Left colon (tissue), 2 donors: ENCODE data around the gene ADGRD2. TPM values are rescaled to one million over a fixed set of nuclear protein-coding genes. Genes with fewer than 3 reads are reported as not detected.
A peak's percentile ranks its signal among the peaks of the same experiment; 100 is the strongest.

Experiments
- ATAC-seq: fragments of 200-7000 bp; cut with Tn5 transposase; one replicate; pipeline ENCODE4 v1.9.1; 2020; ENCODE audit warnings: mild to moderate bottlenecking, moderate library complexity
- DNase-seq, 2 donors: peaks; one replicate each; pipeline ENCODE4 v3.0.0-alpha.2; 2020
- intact Hi-C, 2 donors: fragments of 100-400 bp; cut with DNase I in 1 of 2; cut with micrococcal nuclease in 1 of 2; formaldehyde crosslinking; loops; one replicate each; pipeline versions ENCODE4 v1.11.2 to v1.14.0; 2022; cut with DNase I, micrococcal nuclease
- total RNA-seq, 2 donors: library from RNA; stranded (reverse); fragmentation: NEBNext Ultra II Directional; extraction: Animal tissue kit (Norgen Biotek cat#: 25700); gene quantifications; one replicate each; pipeline ENCODE4 v1.2.1, GENCODE V29; 2021
- donor health status: DM: no; HTN: no; CAD: no.
- donor health status: DM: yes; HTN: yes; CAD: no.

ADGRD2 gene
- total RNA-seq, 2 donors from 2014 or later, result not detected

GRCh38 chr9:124503713-124504529, 53.7 kb downstream of the ADGRD2 start:
- ATAC-seq, result no peak
- no peak for DNase-seq
- intact Hi-C loops, result no loop called here

- intact Hi-C loops, result no loop called here
- DNase-seq (no peak), ATAC-seq (no peak)
Measured at GRCh38 chr9:124504530-124505005, 54.3 kb downstream of the ADGRD2 start.

GRCh38 chr9:124505006-124505900, 55.0 kb downstream of the ADGRD2 start:
- DNase-seq (no peak), ATAC-seq (no peak)
- intact Hi-C loops, result no loop called here

- ATAC-seq, result no peak
- intact Hi-C loops, result no loop called here
- no peak for DNase-seq
Measured at GRCh38 chr9:124505901-124506346, 55.7 kb downstream of the ADGRD2 start.

- intact Hi-C loops, result no loop called here
- DNase-seq, result no peak
- no peak for ATAC-seq
Measured at GRCh38 chr9:124506433-124506832, 56.2 kb downstream of the ADGRD2 start.

GRCh38 chr9:124506931-124507879, 57.0 kb downstream of the ADGRD2 start, which contains the start of gene NR5A1:
Gene NR5A1 (minus strand): TSS chr9:124507399. CDS start chr9:124503395, 4,004 bp downstream.
- DNase-seq, result no peak
- intact Hi-C loops, result no loop called here
- ATAC-seq, result no peak

- DNase-seq (no peak), ATAC-seq (no peak)
- intact Hi-C loops, result no loop called here
Measured at GRCh38 chr9:124507880-124508423, 57.7 kb downstream of the ADGRD2 start.

GRCh38 chr9:124510650-124511425, 60.6 kb downstream of the ADGRD2 start:
- intact Hi-C loops, result no loop called here
- no peak for ATAC-seq
- DNase-seq, result no peak

- no peak for ATAC-seq
- intact Hi-C loops, result no loop called here
- no peak for DNase-seq
Measured at GRCh38 chr9:124511426-124511840, 61.2 kb downstream of the ADGRD2 start.

- ATAC-seq (peak; percentile 20), DNase-seq (no peak)
- intact Hi-C loops, result no loop called here
Measured at GRCh38 chr9:124511891-124512805, 61.9 kb downstream of the ADGRD2 start.

GRCh38 chr9:124512806-124513204, 62.6 kb downstream of the ADGRD2 start:
- no peak for ATAC-seq
- intact Hi-C loops, result no loop called here
- DNase-seq, result no peak

- intact Hi-C loops, result no loop called here
- ATAC-seq (peak; percentile 21), DNase-seq (no peak)
Measured at GRCh38 chr9:124513376-124513994, 63.2 kb downstream of the ADGRD2 start.

- no peak for ATAC-seq
- intact Hi-C loops, result no loop called here
- DNase-seq, result no peak
Measured at GRCh38 chr9:124514125-124514524, 63.9 kb downstream of the ADGRD2 start.

GRCh38 chr9:124514874-124515273, 64.6 kb downstream of the ADGRD2 start:
- intact Hi-C loops, result no loop called here
- DNase-seq (no peak), ATAC-seq (no peak)

- DNase-seq (no peak), ATAC-seq (no peak)
- intact Hi-C loops, result no loop called here
Measured at GRCh38 chr9:124517600-124517999, 67.3 kb downstream of the ADGRD2 start.

GRCh38 chr9:124518116-124518515, 67.9 kb downstream of the ADGRD2 start:
- no peak for DNase-seq
- intact Hi-C loops, result no loop called here
- ATAC-seq, result no peak
